Renal pelvis (tissue), 4 donors: ENCODE results near the gene PXDN. TPM values are rescaled to one million over a fixed set of nuclear protein-coding genes. Genes with fewer than 3 reads are reported as not detected.
"Not testable (repeated sequence)": the region's sequence is repeated elsewhere in the genome, so short reads cannot be mapped to it uniquely, and the experiment has no call there.

ENCODE experiments used
- DNase-seq: peaks from one replicate; pipeline ENCODE4 v3.0.0-alpha.2; 2013
- polyA plus RNA-seq, 3 donors: library from polyadenylated mRNA; unstranded; fragments of 120-200 nt; gene quantifications; one replicate each; pipeline ENCODE4 v1.2.1, GENCODE V29; 2013; ENCODE audit not compliant: insufficient read length in 3 of 3

The PXDN gene
- polyA plus RNA-seq, 3 donors: 147 to 188 (median 178) TPM

GRCh38 chr2:1690056-1690775 is 54.1 kb downstream of the PXDN start:
- DNase-seq: no peak

DNA sequence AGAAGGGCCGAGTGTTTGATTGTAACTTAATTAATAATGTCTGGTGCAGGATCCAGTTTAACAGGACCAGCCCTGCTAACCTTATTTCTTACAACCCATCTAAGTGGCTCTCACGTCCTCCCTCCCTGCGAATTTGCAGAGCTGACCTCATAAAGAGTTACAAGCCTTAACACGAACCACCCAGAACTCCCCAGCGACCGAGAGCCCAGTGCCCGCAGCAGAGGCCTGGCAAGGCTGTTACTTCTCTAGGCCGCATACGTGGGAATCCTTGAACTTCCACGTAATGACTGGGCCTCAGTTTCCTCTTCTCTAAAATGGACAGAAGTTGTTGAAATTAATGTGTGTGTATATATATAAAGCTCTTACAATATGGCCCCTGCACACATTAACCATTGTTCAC is 55.5 kb downstream of the PXDN start:
- no peak for DNase-seq

DNA sequence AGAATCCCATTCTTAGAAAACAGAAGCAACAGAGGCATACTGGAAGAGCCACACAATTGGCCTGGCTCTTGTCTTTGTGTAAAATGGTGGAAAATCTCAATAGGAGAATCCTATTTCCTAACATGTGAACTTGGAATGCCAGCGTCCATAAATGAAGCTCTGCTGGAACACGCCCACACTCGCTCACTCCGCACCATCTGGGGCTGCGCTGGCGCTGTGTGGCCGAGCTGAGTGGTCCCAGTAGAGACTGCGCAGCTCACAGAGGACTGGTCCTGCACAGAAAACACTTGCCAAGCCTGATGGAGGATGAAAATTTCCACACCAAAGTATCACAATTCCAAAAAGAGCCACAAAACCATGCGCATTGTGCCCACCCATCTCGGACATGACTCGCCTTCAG is 56.2 kb downstream of the PXDN start:
- DNase-seq: no peak

- no peak for DNase-seq
Measured at GRCh38 chr2:1687254-1687653, 57.1 kb downstream of the PXDN start.

GRCh38 chr2:1686784-1687105 is 57.6 kb downstream of the PXDN start:
- DNase-seq: peak; percentile 36

GRCh38 chr2:1685957-1686783 is 58.1 kb downstream of the PXDN start:
- DNase-seq: no peak

DNA sequence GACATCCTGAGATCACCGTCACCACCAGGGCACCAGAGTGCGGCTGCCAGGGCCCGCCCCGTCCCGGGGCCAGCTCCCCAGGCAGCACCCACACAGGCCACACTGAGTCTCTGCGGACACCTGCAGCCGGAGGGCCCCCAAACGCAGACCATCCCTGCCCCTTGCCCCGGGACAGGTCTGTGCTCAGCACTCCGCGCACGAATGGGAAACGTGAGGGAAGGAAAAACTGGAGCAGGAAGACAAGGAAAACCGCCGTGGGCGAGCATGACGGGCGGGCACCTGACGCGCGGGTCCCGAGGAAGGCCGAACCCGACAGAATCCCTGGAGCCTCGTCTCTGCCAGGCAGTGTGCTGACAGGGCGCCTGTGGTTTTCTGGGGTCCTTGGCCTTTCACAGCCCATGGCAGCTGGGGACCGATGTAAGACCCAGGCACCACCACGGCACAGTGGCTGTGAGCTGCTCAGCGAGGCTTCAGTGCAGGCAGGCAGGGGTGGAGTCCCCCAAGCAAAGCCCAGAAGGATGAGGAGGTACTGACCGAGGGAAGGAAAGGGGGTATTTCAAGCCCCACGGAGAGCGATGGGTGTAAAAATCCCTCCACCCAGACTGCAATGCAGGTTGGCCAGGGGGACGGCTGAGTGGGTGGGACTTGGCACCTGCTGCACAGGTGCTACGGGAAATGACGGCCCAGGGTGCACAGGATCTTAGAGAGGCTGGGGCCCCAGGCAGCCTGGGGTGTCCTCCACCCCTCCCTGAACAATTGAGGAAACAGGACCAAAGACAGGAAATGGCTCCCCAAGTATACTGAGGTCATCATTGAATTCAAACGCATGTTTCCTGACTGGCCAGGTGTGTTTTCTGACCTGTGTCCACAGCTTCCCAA is 59.0 kb downstream of the PXDN start:
- DNase-seq: no peak

- no peak for DNase-seq
Measured at GRCh38 chr2:1683297-1683696, 61.0 kb downstream of the PXDN start.

DNA sequence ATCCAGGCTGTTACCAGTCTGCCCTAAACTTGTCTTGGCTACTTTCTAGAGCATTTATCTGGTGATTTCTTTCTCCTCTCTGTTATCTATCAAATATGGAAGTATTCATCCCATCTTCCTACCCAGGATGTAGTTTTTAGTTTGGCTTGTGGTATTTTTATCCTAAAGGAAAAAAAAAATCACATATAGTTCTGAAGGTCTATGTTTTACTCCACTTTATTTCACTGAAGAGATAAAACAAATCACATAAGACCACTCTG is 62.2 kb downstream of the PXDN start:
- DNase-seq: no peak

DNA sequence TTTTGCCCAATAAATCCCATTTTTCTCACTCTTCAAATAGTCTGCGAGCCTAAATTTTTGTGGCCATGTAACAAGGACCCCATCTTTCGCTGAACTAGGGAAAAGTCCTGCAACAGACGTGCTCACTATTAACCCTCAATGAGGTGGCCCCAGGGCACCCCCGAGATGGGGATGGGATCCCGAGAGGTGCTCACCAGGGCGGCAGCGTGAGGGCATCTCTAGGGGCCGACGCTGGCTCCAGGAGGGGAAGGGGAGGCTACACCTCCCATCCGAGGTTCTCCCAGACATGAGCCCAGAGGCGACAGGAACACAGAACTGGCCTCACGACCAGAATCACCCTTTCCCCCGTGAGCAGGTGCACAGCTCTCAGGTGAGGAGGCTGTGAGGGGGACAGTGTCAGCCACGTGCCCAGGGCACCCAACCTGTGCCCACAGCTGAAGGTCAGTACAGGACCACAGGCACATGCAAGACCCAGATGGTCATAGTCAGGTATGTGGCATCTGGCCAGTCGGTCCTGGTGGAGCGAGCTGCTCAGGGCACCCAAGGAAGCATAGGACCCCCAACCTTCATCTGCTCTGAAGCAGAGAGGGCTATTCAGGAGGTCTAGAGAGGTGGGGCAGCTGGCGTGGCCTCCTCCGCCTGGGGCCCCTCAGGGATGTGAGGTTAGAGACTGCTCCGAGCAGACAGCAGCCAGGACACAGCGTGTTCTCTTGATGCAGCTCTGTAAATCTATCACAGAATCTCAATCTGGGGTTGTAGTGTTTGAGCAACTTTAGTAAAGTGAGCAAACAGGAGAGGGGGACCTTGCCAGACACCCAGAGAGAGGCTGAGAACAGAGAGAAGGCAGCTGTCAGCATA is 62.8 kb downstream of the PXDN start:
- no peak for DNase-seq

- DNase-seq: no peak
Measured at GRCh38 chr2:1681017-1681318, 63.3 kb downstream of the PXDN start.

DNA sequence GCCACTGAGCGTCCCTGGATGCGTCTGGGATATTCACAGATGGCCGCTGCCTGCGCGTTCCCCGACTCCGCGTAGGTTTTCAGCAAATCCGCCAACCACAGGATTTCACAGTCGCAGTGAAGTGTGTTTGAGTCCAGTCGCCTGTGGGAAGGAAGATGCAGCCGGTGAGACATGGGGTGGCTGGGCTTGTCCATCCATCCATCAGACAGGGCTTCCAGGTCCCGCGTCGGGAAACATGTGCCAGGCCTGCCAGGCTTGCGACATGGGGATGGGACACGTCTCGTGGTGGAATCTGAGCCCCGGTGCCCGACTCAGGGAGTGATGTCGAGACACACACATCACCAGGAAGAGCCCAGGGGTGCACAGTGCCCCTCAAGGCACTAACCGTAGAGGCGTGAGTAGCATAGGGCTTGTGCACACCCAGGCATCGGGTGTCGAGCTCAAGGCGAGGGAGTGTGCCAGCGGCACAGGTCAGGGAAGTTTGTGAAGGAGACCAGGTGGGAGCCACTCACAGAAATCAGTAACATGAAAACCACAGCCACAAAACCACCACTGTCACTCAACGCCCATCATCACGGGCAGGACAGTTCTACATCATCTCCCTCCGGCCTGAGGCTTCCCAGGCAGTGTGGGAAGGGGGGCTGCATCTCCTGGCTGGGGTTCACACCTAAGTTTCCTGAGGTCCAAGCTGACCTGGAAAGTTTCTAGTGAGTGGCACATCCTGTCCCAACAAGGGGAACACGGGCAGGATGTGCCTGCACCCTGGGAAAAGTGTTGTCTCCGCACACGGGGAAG is 63.9 kb downstream of the PXDN start:
- DNase-seq: no peak

DNA sequence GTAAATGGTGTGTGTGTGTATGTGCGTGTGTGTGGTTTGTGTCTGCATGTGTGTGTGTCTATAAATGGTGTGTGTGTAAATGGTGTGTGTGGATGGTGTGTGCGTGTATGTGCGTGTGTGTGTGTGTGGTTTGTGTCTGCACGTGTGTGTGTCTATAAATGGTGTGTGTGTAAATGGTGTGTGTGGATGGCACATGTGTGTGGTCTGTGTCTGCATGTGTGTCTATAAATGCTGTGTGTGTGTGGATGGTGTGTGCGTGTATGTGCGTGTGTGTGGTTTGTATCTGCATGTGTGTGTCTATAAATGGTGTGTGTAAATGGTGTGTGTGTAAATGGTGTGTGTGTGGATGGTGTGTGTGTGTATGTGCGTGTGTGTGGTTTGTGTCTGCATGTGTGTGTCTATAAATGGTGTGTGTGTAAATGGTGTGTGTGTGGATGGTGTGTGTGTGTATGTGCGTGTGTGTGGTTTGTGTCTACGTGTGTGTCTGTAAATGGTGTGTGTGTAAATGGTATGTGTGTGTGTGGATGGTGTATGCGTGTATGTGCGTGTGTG is 64.8 kb downstream of the PXDN start:
- DNase-seq: not testable (repeated sequence)

- DNase-seq: not testable (repeated sequence)
Measured at GRCh38 chr2:1679065-1679464, 65.2 kb downstream of the PXDN start.

GRCh38 chr2:1678609-1679008 is 65.7 kb downstream of the PXDN start:
- no peak for DNase-seq

- DNase-seq: no peak
Measured at GRCh38 chr2:1677821-1678165, 66.5 kb downstream of the PXDN start.

DNA sequence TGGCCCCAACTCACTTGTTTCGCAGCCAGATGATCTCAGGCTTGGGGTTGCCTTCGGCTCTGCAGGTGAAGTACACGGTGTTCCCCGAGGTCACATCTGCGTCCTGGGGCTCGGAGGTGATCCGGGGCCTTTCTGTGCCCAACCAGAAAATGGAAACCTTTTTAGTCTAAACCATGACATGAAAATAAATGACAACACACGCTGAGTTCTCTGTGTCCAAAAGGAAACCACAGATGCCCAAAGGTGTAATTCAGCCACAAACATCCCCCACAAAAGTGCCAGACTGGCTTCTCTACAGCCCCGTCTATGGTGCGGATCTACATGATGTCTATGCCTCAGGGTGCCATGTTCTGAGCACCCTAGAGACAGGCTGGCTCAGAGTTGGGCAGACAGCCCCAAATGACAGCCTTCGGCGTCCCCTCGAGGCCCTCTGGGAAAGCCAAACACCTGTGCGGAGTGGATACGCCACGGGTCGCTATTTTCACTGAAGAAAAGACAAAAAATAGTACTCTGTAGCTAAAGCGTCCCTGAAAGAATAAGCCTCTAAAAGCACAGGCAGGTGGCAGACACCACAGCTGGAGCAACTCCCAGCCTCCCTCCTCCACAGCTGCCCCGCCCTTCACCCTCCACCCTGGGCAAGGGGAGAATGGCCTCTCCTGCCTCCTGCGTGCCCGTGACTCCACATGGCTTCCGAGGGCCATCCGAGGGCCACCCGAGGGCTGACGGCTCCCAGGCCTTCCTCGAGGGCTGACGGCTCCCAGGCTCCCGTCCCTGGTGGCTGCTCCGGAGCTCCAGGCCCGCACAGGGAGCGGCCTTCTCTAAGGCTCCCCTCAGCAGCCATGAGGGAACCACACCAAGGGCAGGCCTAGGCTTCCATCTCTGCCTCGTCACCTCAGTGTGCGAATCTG is 67.1 kb downstream of the PXDN start:
- DNase-seq: no peak

- DNase-seq: no peak
Measured at GRCh38 chr2:1676091-1676912, 68.0 kb downstream of the PXDN start.

DNA sequence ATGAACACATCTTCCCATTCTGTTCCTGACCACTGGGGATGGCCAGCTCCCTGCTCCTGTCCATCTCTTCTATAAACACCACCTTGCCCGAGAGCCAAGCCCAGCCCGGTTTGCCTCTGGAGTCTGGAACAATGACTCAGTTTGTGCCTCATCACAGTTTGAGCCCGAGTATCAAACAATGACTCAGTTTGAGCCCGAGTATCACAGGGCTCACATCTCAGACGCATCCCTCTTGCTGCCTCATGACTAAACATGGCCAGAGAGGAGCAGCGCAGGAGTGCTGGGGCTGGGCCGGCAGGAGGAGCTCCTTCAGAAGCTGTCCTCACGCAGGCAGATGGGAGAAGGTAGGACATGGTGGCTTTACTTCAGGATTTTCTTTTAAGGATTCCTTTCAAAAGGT is 68.7 kb downstream of the PXDN start:
- DNase-seq: no peak
